Measurements from ENCODE around the gene SMYD3. TPM values are rescaled to one million over a fixed set of nuclear protein-coding genes. Genes with fewer than 3 reads are reported as not detected.

SMYD3 gene
- total and polyA plus RNA-seq, 9 of the 15 experiments (the other 6 are each of a cell fraction or from before 2014, with no cell fraction given): 128 to 440 (median 197) TPM

- TF ChIP-seq PBX2 (CRISPR knock-in tag; IDR thresholded peaks at IDR 0.05; ENCODE audit: low read depth): no peak
- TF ChIP-seq PBX2 (tag; conservative IDR thresholded peaks at IDR 0.05; ENCODE audit: low read depth): peak; percentile 56
- TF ChIP-seq RBBP5 (IDR thresholded peaks at IDR 0.05; ENCODE audit: borderline replicate concordance, insufficient read depth, low read length, poor library complexity, severe bottlenecking): peak; percentile 42
- TF ChIP-seq ZKSCAN1 (IDR thresholded peaks at IDR 0.05; ENCODE audit: low read depth, low read length): no peak
- peak in 1 of 2 experiments; percentile 39; a peak in 1 of 4 replicates for TF ChIP-seq ZNF639 (CRISPR knock-in tag; conservative IDR thresholded peaks at IDR 0.05 in 1 of 2, IDR thresholded peaks at IDR 0.05 in 1 of 2)
- peak in 1 of 3 experiments; percentile 54; a peak in 1 of 6 replicates for TF ChIP-seq ZBTB11 (CRISPR knock-in tag; IDR thresholded peaks at IDR 0.05)
- TF ChIP-seq HMBOX1 (IDR thresholded peaks at IDR 0.05): peak; percentile 42; the same call in 1 of the 2 replicates
- TF ChIP-seq CREM (IDR thresholded peaks at IDR 0.05; ENCODE audit: low read depth): peak; percentile 53; the same call in 1 of the 2 replicates
- no peak for TF ChIP-seq SREBF1 (IDR thresholded peaks at IDR 0.05; ENCODE audit: borderline replicate concordance, low read depth, low read length)
- no peak for TF ChIP-seq STAT5B (CRISPR knock-in tag; IDR thresholded peaks at IDR 0.05)
- TF ChIP-seq CEBPG (CRISPR knock-in tag; IDR thresholded peaks at IDR 0.05): no peak
- TF ChIP-seq CEBPG (tag; conservative IDR thresholded peaks at IDR 0.05 in 1 of 2, IDR thresholded peaks at IDR 0.05 in 1 of 2): no peak
- TF ChIP-seq MTA1 (IDR thresholded peaks at IDR 0.05; ENCODE audit: borderline replicate concordance): no peak
- no peak for TF ChIP-seq TEAD2 (tag; IDR thresholded peaks at IDR 0.05)
- TF ChIP-seq CSDE1 (IDR thresholded peaks at IDR 0.05): no peak
Measured at GRCh38 chr1:245874942-245875580, 632.0 kb downstream of the SMYD3 start (continued).

All from K562 (cell line).